Astrocyte (in vitro differentiated cells and primary cell): Measurements from ENCODE around the gene BLACAT1.

ENCODE experiments used
- EZH2 ChIP-seq: IDR thresholded peaks from 2 replicates; pipeline ENCODE4 v1.6.1; 2012; ENCODE audit warnings: mild to moderate bottlenecking, low read length, inconsistent platforms; ENCODE audit not compliant: insufficient read depth
- TF ChIP-seq, protein P1 (sequence below): IDR thresholded peaks from 2 replicates; pipeline ENCODE4 v1.5.1; 2011; ENCODE audit warnings: low read depth, mild to moderate bottlenecking, inconsistent platforms, low read length, moderate library complexity; ENCODE audit not compliant: insufficient read depth

DNA sequence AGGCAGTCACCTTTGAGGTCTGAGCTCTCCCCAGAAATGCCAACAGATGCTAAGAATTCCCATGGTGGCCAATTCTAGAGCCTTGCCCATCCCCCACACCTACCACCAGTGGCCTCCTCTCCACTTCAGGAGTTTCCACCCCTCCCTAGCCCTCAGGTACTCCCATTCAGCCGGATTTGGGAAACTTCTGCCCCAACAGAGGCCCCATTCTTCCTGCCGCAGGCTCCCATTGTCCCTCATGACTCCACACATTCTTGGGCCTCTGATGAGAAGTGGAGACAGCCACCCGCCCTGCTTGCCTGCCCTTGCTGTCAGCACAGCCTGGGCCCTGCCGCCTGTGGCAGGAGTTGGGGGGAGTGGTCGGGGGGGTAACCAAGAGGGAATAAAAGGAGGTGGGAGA is 4.6 kb downstream of the BLACAT1 start:
- TF ChIP-seq, protein P1, sequence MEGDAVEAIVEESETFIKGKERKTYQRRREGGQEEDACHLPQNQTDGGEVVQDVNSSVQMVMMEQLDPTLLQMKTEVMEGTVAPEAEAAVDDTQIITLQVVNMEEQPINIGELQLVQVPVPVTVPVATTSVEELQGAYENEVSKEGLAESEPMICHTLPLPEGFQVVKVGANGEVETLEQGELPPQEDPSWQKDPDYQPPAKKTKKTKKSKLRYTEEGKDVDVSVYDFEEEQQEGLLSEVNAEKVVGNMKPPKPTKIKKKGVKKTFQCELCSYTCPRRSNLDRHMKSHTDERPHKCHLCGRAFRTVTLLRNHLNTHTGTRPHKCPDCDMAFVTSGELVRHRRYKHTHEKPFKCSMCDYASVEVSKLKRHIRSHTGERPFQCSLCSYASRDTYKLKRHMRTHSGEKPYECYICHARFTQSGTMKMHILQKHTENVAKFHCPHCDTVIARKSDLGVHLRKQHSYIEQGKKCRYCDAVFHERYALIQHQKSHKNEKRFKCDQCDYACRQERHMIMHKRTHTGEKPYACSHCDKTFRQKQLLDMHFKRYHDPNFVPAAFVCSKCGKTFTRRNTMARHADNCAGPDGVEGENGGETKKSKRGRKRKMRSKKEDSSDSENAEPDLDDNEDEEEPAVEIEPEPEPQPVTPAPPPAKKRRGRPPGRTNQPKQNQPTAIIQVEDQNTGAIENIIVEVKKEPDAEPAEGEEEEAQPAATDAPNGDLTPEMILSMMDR: no peak
- TF ChIP-seq EZH2: no peak
